ENCODE results near the gene PLA2G4A. TPM values are rescaled to one million over a fixed set of nuclear protein-coding genes. Genes with fewer than 3 reads are reported as not detected.

PLA2G4A gene
- total and polyA plus RNA-seq, 12 donors = 4.2 to 53.1 (median 14.9) TPM

DNA sequence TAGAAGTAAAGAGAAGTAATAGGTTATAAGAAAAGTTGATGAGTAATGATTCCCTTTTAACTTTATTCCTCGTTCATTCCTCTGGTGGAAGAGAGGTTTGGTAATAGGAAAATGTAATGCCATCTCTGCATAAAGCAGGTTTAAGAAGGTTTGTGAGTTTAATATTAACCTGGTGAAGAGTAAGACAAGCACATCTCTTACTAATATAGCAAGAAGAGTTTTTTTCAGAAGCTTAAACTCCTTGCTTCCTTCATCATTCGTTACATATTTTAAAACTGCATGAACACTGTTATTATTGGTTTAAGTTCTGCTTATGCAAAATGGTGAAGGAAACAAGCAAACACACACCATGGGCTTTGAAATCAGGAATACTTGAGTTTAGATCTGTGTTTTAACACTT, 9.2 kb upstream of the PLA2G4A start:
- WGBS, 4 donors = 42 to 60% (median 55%) methylated on average over 2 of the region's 2 CpGs
- intact Hi-C loops (cut with DNase I) = no loop called here
- Histone ChIP-seq H3K9me3 (replicated peaks in 1 of 3) (no peaks in the 10 kb centered on the region), H3K27ac (peak overlapping the region in 1 of 5 donors; percentile 45), H3K36me3 (replicated peaks in 1 of 2) (no peaks in the 10 kb centered on the region), H3K4me3 (no peak overlapping the region), H3K4me1 (replicated peaks in 1 of 2) (no peaks in the 10 kb centered on the region), H3K27me3 (no peaks in the 10 kb centered on the region)
- DNase-seq = no peak
- TF ChIP-seq, protein P1, sequence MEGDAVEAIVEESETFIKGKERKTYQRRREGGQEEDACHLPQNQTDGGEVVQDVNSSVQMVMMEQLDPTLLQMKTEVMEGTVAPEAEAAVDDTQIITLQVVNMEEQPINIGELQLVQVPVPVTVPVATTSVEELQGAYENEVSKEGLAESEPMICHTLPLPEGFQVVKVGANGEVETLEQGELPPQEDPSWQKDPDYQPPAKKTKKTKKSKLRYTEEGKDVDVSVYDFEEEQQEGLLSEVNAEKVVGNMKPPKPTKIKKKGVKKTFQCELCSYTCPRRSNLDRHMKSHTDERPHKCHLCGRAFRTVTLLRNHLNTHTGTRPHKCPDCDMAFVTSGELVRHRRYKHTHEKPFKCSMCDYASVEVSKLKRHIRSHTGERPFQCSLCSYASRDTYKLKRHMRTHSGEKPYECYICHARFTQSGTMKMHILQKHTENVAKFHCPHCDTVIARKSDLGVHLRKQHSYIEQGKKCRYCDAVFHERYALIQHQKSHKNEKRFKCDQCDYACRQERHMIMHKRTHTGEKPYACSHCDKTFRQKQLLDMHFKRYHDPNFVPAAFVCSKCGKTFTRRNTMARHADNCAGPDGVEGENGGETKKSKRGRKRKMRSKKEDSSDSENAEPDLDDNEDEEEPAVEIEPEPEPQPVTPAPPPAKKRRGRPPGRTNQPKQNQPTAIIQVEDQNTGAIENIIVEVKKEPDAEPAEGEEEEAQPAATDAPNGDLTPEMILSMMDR (IDR thresholded peaks at IDR 0.05) = no peak
- TF ChIP-seq POLR2A (IDR thresholded peaks at IDR 0.05) = no peak

DNA sequence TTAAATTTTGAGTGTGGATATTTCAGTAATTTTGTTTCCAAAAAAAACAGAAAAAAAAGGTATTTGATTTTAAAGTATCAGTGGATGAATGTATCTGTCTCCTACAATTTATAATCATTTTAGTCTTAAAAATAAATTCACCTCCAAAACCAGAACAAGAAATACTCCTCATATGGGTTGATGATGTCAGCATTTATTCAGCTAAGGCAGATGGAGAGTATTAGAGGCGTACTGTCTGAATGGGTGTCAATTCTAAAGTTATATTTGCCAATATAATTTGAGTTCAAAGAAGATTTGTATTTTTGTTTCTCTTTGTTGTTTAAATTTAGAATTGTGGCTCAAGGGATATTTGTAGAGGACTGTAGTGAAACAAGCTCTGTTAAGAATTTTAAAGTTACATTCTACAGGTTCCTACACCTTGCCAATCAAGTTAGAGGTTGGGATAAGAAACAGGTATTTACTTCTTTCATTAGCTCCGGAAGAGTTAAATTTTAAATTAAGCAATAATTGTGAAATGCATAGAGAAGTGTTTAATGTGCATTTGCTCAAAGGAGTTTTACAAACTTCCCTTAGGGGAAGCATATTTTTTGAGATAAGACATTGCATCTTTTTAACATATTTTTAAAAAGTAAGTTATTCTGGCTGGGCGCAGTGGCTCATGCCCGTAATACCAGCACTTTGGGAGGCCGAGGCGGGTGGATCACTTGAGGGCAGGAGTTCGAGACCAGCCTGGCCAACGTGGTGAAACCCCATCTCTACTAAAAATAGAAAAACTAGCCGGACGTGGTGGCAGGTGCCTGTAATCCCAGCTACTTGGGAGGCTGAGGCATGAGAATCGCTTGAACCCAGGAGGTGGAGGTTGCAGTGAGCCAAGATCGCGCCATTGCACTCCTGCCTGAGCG, 1.2 kb downstream of the PLA2G4A start:
- Histone ChIP-seq H3K9me3 (replicated peaks in 1 of 3) (no peaks in the 10 kb centered on the region), H3K27me3 (no peaks in the 10 kb centered on the region), H3K4me3 (peak overlapping the region in 1 of 4 donors; percentile 61), H3K36me3 (replicated peaks in 1 of 2) (no peaks in the 10 kb centered on the region), H3K27ac (peak overlapping the region in 3 of 5 donors; percentile 20 to 64 (median 36)), H3K4me1 (replicated peaks in 1 of 2) (peaks cover 0 to 4% of the 10 kb centered on the region in 2 donors)
- no peak for DNase-seq
- intact Hi-C loops (cut with DNase I) = no loop called here
- no peak for TF ChIP-seq POLR2A (IDR thresholded peaks at IDR 0.05)
- TF ChIP-seq, protein P1 (IDR thresholded peaks at IDR 0.05) = no peak
- WGBS, 4 donors = 63 to 65% (median 65%) methylated on average over 14 of the region's 14 CpGs

DNA sequence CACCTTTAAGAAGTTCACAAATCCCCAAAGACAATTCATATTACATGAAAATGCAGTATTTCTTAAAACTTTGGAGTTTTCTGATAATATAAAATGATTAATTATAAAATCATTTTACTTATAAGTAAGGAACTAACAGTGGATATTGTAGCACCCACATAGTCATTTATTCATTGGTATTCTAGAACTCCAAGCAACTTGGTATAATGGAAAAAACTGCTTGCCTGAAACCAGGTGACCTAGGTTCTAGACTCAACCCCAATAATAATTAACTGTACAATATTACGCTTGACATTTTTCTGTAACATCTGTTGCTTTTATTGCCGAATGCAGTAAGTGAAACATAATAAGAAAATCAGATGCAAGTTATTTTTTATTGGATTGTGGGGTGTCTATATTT, 2.4 kb downstream of the PLA2G4A start:
- H3K27me3 ChIP-seq = no peaks in the 10 kb centered on the region
- no peak for TF ChIP-seq POLR2A (IDR thresholded peaks at IDR 0.05)
- TF ChIP-seq, protein P1 (IDR thresholded peaks at IDR 0.05) = no peak
- WGBS, 4 donors = 72 to 77% (median 74%) methylated on average over 2 of the region's 2 CpGs
- intact Hi-C loops (cut with DNase I) = no loop called here
- peaks cover 0 to 4% of the 10 kb centered on the region in 2 donors for H3K4me1 ChIP-seq (replicated peaks in 1 of 2)
- H3K36me3 ChIP-seq (replicated peaks in 1 of 2) = no peaks in the 10 kb centered on the region
- H3K4me3 ChIP-seq = peak overlapping the region in 1 of 4 donors; percentile 20
- no peak for DNase-seq
- no peak overlapping the region for H3K27ac ChIP-seq
- no peaks in the 10 kb centered on the region for H3K9me3 ChIP-seq (replicated peaks in 1 of 3)

DNA sequence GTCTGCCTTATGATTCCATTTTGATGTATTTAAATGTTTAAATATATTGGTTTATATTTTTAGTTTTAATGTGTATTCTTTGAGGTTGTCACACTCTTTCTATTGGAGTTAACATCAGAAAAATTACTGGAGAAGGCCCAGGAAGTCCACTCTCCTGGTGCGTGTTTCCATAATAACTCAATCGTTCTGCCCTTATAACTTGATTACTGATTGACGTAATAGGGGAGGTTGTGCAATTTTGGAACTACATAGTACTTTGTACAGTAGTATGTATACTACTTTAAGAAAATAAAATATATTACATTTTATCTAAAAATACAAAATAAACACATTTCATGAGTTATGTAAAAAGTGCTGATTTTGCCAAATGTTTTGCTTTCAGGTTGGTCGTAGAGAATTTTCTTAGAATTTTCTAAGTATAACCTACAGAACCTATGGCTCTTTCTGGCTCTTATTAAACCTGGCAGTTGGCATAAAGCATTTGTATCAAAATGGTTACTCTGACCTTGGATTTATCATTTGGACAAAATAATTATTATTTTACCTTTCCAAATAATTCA, 5.7 kb downstream of the PLA2G4A start:
- intact Hi-C loops (cut with DNase I) = no loop called here
- no peaks in the 10 kb centered on the region for H3K27me3 ChIP-seq
- 66 to 75% (median 73%) methylated on average over 4 of the region's 4 CpGs for WGBS, 4 donors
- no peaks in the 10 kb centered on the region for H3K36me3 ChIP-seq (replicated peaks in 1 of 2)
- H3K4me3 ChIP-seq = peak overlapping the region in 1 of 4 donors; percentile 1
- H3K27ac ChIP-seq = no peak overlapping the region
- H3K4me1 ChIP-seq (replicated peaks in 1 of 2) = peaks cover 0 to 4% of the 10 kb centered on the region in 2 donors
- DNase-seq = no peak
- no peaks in the 10 kb centered on the region for H3K9me3 ChIP-seq (replicated peaks in 1 of 3)
- TF ChIP-seq, protein P1 (IDR thresholded peaks at IDR 0.05) = no peak
- no peak for TF ChIP-seq POLR2A (IDR thresholded peaks at IDR 0.05)

Measured in adrenal gland (tissue), 12 donors.